Thyroid gland (tissue), 4 donors: ENCODE data around the gene WDR87. TPM values are rescaled to one million over a fixed set of nuclear protein-coding genes. Genes with fewer than 3 reads are reported as not detected.

Source experiments
- DNase-seq, 2 donors: peaks; one replicate each; pipeline ENCODE4 v3.0.0-alpha.2; 2019
- H3K27ac ChIP-seq, 3 donors: fragments of 200-600 bp; sonication (generic); 1 replicate in 2 of 3; 2 replicates in 1 of 3; pipeline ENCODE4 v1.5.1; 2016 to 2019; ENCODE audit warnings: mild to moderate bottlenecking in 1 of 3, moderate library complexity in 1 of 3
- H3K27me3 ChIP-seq: fragments of 200-600 bp; sonication (generic); one replicate; pipeline ENCODE4 v1.5.1; 2019
- H3K36me3 ChIP-seq, 2 donors: fragments of 200-600 bp; sonication (generic); one replicate each; pipeline ENCODE4 v1.5.1; 2016 to 2019
- H3K4me1 ChIP-seq, 2 donors: fragments of 200-600 bp; sonication (generic); one replicate each; pipeline ENCODE4 v1.5.1; 2017 to 2019
- H3K4me3 ChIP-seq, 3 donors: fragments of 200-600 bp; sonication (generic); replicated peaks in 1 of 3; 1 replicate in 2 of 3; 2 replicates in 1 of 3; pipeline ENCODE4 v1.5.1; 2016; ENCODE audit warnings: mild to moderate bottlenecking in 1 of 3
- H3K9me3 ChIP-seq: fragments of 200-600 bp; sonication (generic); one replicate; pipeline ENCODE4 v1.5.1; 2017
- POLR2A ChIP-seq, 2 donors: fragments of 450-650 bp; IDR thresholded peaks; one replicate each; pipeline ENCODE4 v1.6.1; 2017; ENCODE audit warnings: antibody characterized with exemption in 2 of 2, mild to moderate bottlenecking in 2 of 2, moderate library complexity in 1 of 2
- WGBS, 2 donors: methylation state at CpG; one replicate each; pipeline ENCODE4 v1.1.5; 2017; 5-methylcytosine and 5-hydroxymethylcytosine counted together
- intact Hi-C: fragments of 100-400 bp; cut with DNase I; formaldehyde crosslinking; loops from one replicate; pipeline ENCODE4 v1.15.1; 2023
- total RNA-seq, 4 donors: library from RNA; depleted of rRNA; stranded (reverse); fragments of >200 nt; gene quantifications; one replicate each; pipeline ENCODE4 v1.2.3, GENCODE V29; 2016
- TF ChIP-seq, protein P1 (sequence below), 6 experiments: fragments of 200-600 bp in 3 of 6; fragments of 450-650 bp in 3 of 6; sonication (generic) in 3 of 6; IDR thresholded peaks; one replicate each; pipeline ENCODE4 v1.5.1; 2016 to 2019; ENCODE audit warnings: antibody characterized with exemption in 6 of 6, mild to moderate bottlenecking in 2 of 6, inconsistent platforms in 1 of 6, moderate library complexity in 1 of 6

The WDR87 gene
- total RNA-seq, 4 donors from 2014 or later, result under 0.01 TPM; not detected in 3

- DNase-seq, result no peak
- Histone ChIP-seq H3K27me3 (no peaks in the 10 kb centered on the region), H3K4me1 (no peaks in the 10 kb centered on the region), H3K27ac (no peak overlapping the region), H3K9me3 (no peaks in the 10 kb centered on the region), H3K36me3 (no peaks in the 10 kb centered on the region), H3K4me3 (no peak overlapping the region)
- TF ChIP-seq, protein P1, sequence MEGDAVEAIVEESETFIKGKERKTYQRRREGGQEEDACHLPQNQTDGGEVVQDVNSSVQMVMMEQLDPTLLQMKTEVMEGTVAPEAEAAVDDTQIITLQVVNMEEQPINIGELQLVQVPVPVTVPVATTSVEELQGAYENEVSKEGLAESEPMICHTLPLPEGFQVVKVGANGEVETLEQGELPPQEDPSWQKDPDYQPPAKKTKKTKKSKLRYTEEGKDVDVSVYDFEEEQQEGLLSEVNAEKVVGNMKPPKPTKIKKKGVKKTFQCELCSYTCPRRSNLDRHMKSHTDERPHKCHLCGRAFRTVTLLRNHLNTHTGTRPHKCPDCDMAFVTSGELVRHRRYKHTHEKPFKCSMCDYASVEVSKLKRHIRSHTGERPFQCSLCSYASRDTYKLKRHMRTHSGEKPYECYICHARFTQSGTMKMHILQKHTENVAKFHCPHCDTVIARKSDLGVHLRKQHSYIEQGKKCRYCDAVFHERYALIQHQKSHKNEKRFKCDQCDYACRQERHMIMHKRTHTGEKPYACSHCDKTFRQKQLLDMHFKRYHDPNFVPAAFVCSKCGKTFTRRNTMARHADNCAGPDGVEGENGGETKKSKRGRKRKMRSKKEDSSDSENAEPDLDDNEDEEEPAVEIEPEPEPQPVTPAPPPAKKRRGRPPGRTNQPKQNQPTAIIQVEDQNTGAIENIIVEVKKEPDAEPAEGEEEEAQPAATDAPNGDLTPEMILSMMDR (IDR thresholded peaks at IDR 0.05), result no peak
- TF ChIP-seq POLR2A (IDR thresholded peaks at IDR 0.05), result no peak
- 95 to 97% methylated on average over 6 of the region's 6 CpGs for WGBS, 2 donors
- intact Hi-C loops, result no loop called here
These were observed 39.7 kb upstream of the WDR87 start for GRCh38 chr19:37946132-37946531.

DNA sequence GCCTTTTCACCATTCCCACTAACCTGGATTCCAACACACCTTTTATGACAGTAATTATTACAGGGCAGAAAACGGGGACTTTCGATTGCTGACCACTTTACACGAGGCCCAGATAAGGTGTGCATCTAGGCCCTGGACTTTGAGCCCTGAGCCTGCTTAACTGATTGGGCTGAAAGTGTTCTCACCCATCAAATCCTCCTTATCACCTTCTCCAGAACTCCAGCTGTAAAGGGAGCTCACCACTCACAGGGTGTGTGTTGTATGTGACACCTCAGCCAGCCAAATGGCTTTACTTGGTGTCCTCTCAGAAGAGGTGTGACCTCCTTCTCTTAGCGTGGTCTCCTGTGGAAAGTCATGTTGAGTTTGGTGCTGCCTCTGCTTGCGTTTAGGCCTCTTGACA is 37.1 kb upstream of the WDR87 start:
- intact Hi-C loops, result no loop called here
- no peak for DNase-seq
- H3K9me3 ChIP-seq, result no peaks in the 10 kb centered on the region
- no peaks in the 10 kb centered on the region for H3K36me3 ChIP-seq
- H3K27me3 ChIP-seq, result no peaks in the 10 kb centered on the region
- no peaks in the 10 kb centered on the region for H3K4me1 ChIP-seq
- 90 to 97% methylated on average over 5 of the region's 5 CpGs for WGBS, 2 donors
- no peak overlapping the region for H3K27ac ChIP-seq
- TF ChIP-seq POLR2A (IDR thresholded peaks at IDR 0.05), result no peak
- TF ChIP-seq, protein P1 (IDR thresholded peaks at IDR 0.05), result no peak
- no peak overlapping the region for H3K4me3 ChIP-seq

DNA sequence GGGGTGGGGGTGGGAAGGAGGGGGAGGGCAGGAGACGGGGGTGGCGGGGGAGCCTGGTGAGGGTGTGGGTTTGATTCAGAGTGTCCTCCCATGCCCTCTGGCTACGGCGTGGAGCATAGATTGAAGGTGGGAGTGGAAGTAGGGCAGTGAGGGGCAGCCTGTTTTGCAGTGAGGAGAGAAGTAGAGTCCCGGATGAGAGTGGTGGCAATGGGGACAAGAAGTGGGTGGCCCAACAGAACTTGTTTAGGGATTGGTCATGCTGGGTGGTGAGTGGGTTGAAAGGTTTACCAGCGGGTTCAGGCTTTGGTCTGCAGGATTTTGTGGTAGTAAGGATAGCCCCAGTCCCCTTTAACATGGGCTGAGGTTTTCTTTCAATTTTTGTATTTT is 36.1 kb upstream of the WDR87 start:
- DNase-seq, result no peak
- Histone ChIP-seq H3K27ac (no peak overlapping the region), H3K4me3 (no peak overlapping the region), H3K9me3 (no peaks in the 10 kb centered on the region), H3K4me1 (no peaks in the 10 kb centered on the region), H3K36me3 (no peaks in the 10 kb centered on the region), H3K27me3 (no peaks in the 10 kb centered on the region)
- TF ChIP-seq, protein P1 (IDR thresholded peaks at IDR 0.05), result no peak
- TF ChIP-seq POLR2A (IDR thresholded peaks at IDR 0.05), result no peak
- intact Hi-C loops, result no loop called here
- WGBS, 2 donors, result 94 to 95% methylated on average over 6 of the region's 6 CpGs

DNA sequence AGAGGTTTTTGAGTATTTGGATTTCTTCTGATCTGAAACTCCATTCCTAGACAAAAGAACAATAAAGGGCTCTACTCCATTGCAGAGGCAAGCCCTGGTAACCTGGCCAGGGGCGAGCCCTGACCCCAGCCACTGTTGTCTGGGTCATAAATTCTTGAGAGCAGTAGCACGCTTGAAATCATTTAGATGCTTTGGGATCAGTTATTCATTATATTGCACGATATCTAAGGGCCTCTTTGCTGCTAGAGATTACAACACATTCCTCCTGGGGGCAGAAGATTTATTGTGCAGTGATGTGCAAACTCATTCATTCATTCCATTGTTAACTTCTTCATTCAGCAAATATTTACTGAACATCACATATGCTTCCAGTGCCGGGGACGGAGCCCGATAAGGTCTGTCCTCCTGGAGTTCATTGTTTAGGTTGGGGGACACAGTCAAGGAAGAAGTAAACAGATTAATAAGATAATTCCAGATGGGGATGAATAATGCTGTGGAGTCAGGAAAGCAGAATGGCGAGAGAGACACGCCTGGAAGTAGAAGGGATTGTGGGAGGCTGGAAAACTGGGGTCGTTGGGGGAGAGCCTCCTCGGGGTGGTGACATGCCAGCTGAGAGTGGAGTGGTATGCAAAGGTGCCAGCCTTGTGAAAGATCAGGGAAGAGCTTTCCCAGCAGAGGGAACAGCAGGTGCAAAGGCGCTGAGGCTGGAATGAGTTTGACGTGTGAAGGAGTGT is 35.6 kb upstream of the WDR87 start:
- no peak overlapping the region for H3K4me3 ChIP-seq
- no peaks in the 10 kb centered on the region for H3K4me1 ChIP-seq
- no peaks in the 10 kb centered on the region for H3K27me3 ChIP-seq
- no peak overlapping the region for H3K27ac ChIP-seq
- no peak for DNase-seq
- 83 to 84% methylated on average over 12 of the region's 12 CpGs for WGBS, 2 donors
- no peak for TF ChIP-seq POLR2A (IDR thresholded peaks at IDR 0.05)
- TF ChIP-seq, protein P1 (IDR thresholded peaks at IDR 0.05), result no peak
- H3K36me3 ChIP-seq, result no peaks in the 10 kb centered on the region
- no peaks in the 10 kb centered on the region for H3K9me3 ChIP-seq
- intact Hi-C loops, result no loop called here

DNA sequence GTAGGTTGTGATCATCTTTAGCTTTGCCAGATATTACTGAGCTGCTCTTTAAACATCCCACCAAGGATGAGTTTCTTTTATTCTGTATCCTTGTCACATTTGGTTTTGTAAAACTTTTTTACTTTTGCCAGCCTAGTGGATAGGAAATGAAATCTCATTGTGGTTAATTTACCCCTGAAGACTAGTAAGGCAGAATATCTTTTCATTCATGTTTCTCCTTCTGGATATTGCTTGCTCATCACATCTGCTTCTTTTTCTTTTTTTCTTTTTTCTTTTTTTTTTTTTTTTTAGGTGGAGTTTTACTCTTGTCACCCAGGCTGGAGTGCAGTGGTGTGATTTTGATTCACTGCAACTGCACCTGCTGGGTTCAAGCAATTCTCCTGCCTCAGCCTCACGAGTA is 32.0 kb upstream of the WDR87 start:
- WGBS, 2 donors, result 78 to 100% methylated on average over 1 of the region's 1 CpG
- intact Hi-C loops, result no loop called here

More for the DNA sequence above, 32.0 kb upstream of the WDR87 start:
- H3K27ac ChIP-seq, result no peak overlapping the region
- no peaks in the 10 kb centered on the region for H3K9me3 ChIP-seq
- H3K27me3 ChIP-seq, result no peaks in the 10 kb centered on the region
- H3K36me3 ChIP-seq, result no peaks in the 10 kb centered on the region
- TF ChIP-seq, protein P1 (IDR thresholded peaks at IDR 0.05), result no peak
- no peak for TF ChIP-seq POLR2A (IDR thresholded peaks at IDR 0.05)
- no peak for DNase-seq
- peaks cover 18% of the 10 kb centered on the region in 2 donors for H3K4me1 ChIP-seq
- no peak overlapping the region for H3K4me3 ChIP-seq
